COLO829 (cell line): ENCODE results near the gene MYLIP.
"Not testable (repeated sequence)": the region's sequence is repeated elsewhere in the genome, so short reads cannot be mapped to it uniquely, and the experiment has no call there.

Experiments
- DNase-seq: peaks from one replicate; pipeline ENCODE4 v3.0.0; 2012; ENCODE audit warnings: low spot score

The MYLIP gene

DNA sequence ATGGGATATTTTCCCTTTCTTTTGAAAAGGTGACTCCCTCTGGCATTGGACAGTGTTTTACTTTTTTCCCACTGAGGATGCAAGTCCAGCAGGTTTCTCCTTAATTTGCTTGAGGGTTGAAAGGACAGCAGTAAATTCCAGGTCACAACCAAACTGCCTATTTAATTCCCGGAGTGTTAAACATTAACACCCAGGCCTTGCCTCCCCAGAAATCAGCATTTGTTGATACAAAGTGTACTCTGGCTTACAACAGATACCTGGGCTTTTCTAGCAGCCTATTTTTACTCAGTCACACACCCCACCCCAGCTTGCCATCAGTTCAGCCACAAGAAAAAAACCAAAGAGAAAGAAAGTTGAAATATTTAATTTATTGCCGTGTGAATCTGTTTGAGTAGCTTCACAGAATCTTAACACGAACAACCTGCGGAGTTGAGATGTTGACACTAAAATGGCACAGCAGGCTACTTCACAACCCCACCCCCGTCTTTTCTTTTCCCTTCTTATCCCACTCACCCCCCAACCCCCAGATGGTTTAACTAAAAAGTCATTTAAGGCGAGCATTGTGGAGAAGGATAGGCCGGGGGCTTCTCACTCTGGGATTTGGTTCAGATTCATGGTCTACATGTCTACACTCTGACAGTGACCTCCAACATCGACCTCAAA lies 45.7 kb downstream of the MYLIP start:
- DNase-seq: no peak

- DNase-seq: not testable (repeated sequence)
Observed at GRCh38 chr6:16176600-16176999, 47.7 kb downstream of the MYLIP start.

GRCh38 chr6:16177881-16178280 lies 49.0 kb downstream of the MYLIP start:
- DNase-seq: no peak

DNA sequence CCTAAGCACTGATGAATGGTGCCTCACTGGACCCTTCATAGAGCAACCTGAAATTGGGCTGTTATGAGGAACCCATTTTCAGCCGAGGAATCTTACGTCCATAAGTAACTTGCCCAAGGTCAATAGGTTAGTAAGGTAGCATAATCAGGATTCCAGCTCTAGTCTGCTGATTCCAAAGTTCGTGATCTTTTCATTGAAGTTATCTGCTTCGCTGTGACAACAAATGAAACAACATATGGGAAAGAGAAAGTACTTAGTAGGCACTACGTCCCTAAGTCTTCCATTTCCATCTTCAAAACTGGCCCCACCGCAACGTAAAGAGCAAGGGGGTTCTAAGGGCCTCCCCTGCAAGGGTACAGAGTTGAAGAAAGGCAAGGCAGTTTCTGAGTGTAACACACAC lies 49.5 kb downstream of the MYLIP start:
- DNase-seq: no peak

GRCh38 chr6:16179063-16179462 lies 50.2 kb downstream of the MYLIP start:
- DNase-seq: no peak

- no peak for DNase-seq
Observed at GRCh38 chr6:16179970-16180431, 51.1 kb downstream of the MYLIP start.

DNA sequence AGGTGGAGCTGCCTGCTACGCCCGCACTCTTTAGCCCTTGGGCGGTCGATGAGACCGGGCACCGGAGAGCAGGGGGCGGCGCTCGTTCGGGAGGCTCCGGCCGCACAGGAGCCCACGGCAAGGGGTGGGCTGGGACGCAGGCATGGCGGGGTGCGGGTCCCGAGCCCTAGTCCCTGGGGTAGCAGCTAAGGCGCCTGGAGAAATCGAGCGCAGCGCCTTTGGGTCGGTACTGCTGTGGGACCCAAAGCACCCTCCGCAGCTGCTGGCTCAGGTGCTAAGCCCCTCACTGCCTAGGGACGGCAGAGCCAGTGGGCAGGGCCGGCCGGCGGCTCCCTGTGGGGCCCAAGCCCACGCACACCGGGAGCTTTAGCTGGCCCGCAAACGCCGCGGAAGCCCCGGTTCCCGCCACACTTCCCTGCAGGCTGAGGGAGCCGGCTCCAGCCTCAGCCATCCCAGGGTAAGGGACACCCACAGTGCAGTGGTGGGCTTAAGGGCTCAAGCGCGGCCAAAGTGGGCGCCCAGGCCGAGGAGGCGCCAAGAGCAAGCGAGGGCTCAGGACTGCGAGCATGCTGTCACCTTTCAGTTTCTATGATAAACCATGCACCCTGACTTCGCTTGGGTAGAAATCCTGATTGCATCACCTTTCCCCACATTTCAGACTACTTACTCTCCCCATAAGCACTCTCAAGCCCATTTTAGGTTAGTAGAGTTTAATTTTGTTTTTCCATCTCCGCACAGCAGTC lies 52.0 kb downstream of the MYLIP start:
- no peak for DNase-seq

DNA sequence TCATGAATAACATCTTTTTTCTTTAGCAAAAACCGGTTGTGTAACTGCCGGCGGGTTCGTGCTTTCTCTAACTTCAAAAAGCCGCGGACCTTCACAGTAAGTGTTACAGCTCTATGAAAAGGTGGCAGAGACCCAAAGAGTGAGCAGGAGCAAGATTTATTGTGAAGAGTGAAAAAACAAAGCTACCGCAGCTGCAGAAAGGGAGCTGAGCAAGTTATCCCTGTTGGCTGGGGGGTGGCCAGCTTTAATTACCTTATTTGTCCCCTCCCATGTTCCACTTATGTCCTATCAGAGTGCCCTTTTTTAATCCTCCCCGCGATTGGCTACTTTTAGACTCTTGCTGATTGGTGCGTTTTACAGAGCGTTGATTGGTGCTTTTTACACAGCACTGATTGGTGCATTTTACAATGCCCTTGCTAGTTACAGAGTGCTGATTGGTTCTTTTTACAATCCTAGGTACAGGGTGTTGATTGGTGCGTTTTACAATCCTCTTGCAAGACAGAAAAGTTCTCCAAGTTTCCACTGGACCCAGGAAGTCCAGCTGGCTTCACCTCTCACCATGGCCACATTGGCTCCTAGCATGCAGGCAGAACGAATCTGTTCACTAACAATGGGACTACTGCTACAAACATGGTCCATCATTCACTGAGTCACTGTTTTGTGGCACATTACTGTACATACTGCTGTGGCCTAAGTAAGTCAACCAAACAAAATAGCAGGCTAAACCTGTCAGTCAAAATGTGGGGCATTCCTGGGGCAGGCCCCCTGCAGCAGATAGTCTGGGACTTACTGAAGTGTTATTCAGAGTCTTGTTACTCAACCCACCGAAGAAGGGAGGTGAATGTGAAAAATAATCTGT lies 52.8 kb downstream of the MYLIP start:
- DNase-seq: no peak

DNA sequence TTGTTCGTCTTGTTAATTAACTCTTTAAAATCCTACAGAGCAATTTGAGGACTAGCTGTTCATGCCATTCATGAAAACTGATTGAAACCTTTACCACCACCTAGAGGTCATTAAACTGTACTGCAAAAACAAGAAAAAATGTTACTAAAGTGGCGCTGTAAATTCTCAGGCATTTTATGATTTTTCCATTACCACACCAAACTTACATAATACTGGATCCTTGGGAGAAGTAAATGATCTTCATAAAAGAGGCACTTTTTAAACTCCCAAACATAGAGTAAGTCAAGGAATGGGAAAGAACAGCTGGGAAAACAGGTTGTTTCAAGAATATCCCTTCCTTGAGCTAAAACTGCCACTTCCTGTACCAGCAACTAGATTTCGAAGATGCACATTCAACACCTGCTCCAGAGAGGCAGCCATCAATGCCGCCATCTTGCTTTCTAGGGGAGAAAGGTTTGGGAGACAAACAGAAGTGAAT lies 54.3 kb downstream of the MYLIP start:
- peak; percentile 78 for DNase-seq

DNA sequence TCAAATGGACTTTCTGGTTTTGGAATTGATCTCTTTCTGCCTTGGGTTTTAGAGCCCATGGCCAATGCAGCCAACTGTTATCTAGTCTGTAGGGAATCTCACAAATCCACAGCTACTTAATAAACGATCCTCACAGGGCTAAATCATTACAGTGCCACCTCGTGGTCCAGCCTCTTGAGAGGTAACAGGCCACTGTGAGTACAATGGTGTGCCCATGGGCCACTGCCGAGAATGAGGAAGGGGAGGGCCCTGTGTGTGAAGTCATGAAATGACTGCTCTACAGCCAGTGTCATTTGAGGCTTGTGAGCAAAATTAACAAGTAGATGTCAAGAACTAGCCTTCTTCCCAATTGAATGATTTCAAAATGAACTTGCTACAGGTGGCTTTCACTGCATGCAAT lies 55.2 kb downstream of the MYLIP start:
- peak; percentile 49 for DNase-seq

DNA sequence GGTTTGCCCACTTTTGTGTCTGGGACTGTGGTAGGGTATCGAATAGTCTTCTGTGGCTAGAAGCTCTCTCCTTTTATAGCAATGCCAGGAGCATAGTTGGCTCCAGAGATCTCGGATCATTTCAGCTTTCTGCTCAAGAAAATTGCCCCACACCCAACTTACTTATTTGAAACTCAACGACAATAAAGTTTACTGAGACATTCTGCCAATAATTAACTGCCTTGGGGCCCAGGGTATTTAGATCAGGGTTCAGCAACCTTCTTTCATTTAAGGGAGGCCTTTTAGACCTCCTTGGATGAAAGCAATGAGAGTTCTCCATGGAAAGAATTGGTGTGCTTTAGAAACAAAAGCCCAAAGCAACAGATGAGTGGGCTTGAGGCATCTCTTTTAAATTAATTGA lies 55.7 kb downstream of the MYLIP start:
- DNase-seq: no peak

DNA sequence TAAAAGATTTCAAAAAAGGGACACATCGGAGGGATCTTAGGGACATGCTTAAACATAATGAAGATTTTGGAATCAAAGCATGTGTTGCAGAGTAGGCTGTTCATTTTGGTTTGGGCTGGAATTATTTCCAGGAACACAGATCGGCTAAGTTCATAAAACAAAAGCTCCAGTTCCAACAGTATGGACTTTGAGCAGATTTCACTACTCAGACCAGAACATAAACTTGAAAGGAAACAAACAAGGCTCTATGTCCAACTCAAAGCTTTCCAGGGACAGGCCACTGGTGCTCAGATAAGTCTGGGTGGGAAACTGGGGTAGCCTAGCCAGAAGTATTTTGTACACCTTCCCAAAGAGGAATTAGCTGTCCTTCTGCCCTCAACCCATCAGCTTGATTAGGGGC lies 58.3 kb downstream of the MYLIP start:
- DNase-seq: no peak

- no peak for DNase-seq
Observed at GRCh38 chr6:16190214-16190613, 61.3 kb downstream of the MYLIP start.

DNA sequence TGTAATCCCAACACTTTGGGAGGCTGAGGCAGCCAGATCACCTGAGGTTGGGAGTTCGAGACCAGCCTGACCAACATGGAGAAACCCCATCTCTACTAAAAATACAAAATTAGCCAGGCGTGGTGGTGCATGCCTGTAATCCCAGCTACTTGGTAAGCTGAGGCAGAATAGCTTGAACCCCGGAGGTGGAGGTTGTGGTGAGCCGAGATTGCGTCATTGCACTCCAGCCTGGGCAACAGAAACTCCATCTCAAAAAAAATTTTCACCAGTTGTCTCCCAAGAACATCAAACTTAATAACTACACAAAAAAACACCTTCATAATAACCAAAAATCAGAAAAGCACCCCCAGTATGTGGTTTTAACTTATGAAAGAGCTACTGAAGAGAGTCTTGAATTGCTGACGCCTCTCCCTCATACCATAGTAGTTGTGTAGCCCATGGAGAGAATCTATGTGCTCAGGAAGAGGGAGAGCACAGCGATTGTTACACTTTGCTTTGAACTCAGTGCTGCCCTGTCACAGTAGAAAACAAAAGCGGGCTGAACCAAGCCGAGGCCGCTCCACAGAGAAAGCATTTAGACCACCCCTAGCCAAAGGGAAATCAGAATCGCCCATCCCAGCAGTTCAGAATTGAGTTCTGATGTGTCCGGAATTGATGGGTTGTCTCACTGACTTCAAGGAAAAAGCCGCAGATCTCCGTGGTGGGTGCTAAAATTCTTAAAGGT lies 67.5 kb downstream of the MYLIP start:
- no peak for DNase-seq

DNA sequence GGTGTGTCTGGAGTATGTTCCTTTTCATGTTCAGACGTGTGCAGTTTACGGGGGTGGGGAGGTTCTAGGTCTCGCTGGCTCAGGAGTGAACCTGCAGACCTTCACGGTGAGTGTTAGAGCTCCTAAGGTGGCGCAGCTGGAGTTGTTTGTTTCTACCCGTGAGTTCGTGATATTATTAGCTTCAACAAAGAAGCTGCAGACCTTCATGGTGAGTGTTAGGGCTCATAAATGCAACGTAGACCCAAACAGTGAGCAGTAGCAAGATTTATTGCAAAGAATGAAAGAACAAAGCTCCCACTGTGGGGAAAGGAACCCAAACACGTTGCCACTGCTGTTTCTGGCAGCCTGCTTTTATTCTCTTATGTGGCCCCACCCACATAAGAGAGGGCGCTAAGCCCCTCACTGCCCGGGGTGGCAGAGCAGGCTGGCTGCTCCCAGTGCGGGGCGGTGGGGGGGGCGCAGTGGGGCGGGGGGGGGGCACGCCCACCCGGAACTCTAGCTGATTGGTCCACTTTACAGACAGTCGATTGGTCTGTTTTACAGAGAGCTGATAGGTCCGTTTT lies 68.2 kb downstream of the MYLIP start:
- no peak for DNase-seq
